Femur (tissue), 1 donor: Measurements from ENCODE around the gene SHD.
A peak's percentile ranks its signal among the peaks of the same experiment; 100 is the strongest.
"Not testable (repeated sequence)": the region's sequence is repeated elsewhere in the genome, so short reads cannot be mapped to it uniquely, and the experiment has no call there.

Experiments
- DNase-seq: peaks from one replicate; pipeline ENCODE4 v3.0.0-alpha.2; 2017

The SHD gene

GRCh38 chr19:4267101-4267900 lies 11.8 kb upstream of the SHD start:
- DNase-seq: peak; percentile 56

GRCh38 chr19:4267901-4268815 lies 10.9 kb upstream of the SHD start:
- no peak for DNase-seq

GRCh38 chr19:4268816-4269430 lies 10.1 kb upstream of the SHD start:
- DNase-seq: no peak

GRCh38 chr19:4272894-4273293 lies 6.2 kb upstream of the SHD start:
- DNase-seq: no peak

GRCh38 chr19:4274321-4274686 lies 4.8 kb upstream of the SHD start:
- DNase-seq: not testable (repeated sequence)

GRCh38 chr19:4277191-4277696 lies 1.8 kb upstream of the SHD start:
- no peak for DNase-seq

GRCh38 chr19:4278010-4278409 lies 1.1 kb upstream of the SHD start:
- DNase-seq: no peak

- no peak for DNase-seq
These were observed 132 bp downstream of the SHD start for GRCh38 chr19:4279267-4279529.

- no peak for DNase-seq
These were observed 710 bp downstream of the SHD start for GRCh38 chr19:4279530-4280422.

- no peak for DNase-seq
These were observed 5.3 kb downstream of the SHD start for GRCh38 chr19:4284176-4284958.

- DNase-seq: no peak
These were observed 5.9 kb downstream of the SHD start for GRCh38 chr19:4284974-4285373.

GRCh38 chr19:4286141-4286540 lies 7.1 kb downstream of the SHD start:
- DNase-seq: not testable (repeated sequence)

- no peak for DNase-seq
These were observed 9.2 kb downstream of the SHD start for GRCh38 chr19:4288091-4288777.

GRCh38 chr19:4291184-4291732 lies 12.2 kb downstream of the SHD start:
- DNase-seq: no peak

GRCh38 chr19:4292515-4292914 lies 13.4 kb downstream of the SHD start:
- DNase-seq: no peak

GRCh38 chr19:4294389-4294788 lies 15.3 kb downstream of the SHD start:
- no peak for DNase-seq

GRCh38 chr19:4295972-4296771 lies 17.1 kb downstream of the SHD start:
- DNase-seq: peak; percentile 66

GRCh38 chr19:4297901-4298809 lies 19.1 kb downstream of the SHD start:
- no peak for DNase-seq
